ENCODE results near the gene ZNF441.

DNA sequence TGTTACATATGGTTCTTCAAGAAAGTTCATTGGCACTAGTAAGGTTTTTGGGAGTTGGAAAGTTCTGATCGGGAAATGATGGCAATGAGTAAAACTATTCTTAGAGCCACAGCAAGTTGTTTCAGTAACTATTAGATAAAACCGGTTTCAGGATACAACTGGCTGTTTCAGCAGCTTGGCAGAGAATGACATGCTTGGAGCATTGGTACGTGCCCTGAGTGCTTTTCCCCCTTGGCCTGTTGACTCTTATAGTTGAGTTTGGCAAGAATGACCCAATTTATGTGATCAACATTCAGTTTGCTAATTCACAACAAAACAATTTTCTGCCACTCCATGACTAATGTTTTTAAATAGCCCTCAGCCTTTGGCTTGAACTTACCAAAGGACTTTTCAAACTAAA is 20.7 kb downstream of the ZNF441 start:
- TF ChIP-seq CTCF (IDR thresholded peaks at IDR 0.05) (no peak), POLR2AphosphoS5 (IDR thresholded peaks at IDR 0.05) (no peak)

Data from stomach (tissue), 4 donors.